Measurements from ENCODE around the gene MMD2. TPM values are rescaled to one million over a fixed set of nuclear protein-coding genes. Genes with fewer than 3 reads are reported as not detected.
"Not testable (repeated sequence)": the region's sequence is repeated elsewhere in the genome, so short reads cannot be mapped to it uniquely, and the experiment has no call there.

Gene MMD2
- total RNA-seq, 1 donor from 2014 or later, result not detected

DNA sequence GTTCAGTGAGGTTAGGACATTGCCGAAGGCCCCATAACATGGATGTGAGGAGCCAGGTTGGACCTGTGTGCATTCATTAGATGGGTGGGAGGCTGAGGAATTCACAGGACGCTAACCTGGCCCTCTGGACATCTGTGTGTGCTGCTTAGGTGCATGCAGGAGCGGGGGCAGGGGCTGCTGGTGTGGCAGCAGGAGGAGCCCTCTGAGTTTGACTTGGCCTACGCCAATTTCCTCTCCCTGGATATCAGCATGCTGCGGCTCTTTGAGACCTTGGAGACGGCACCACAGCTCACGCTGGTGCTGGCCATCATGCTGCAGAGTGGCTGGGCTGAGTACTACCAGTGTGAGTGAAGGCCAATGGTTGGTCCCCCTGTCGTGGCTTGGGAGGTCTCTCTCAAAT lies 34.5 kb upstream of the MMD2 start:
- H3K9me3 Mint-ChIP-seq (ENCODE audit: unreplicated experiment), result no peaks in the 10 kb centered on the region
- DNase-seq (ENCODE audit: low read depth), result no peak
- H3K4me1 ChIP-seq (ENCODE audit: insufficient read depth, low read length), result no peaks in the 10 kb centered on the region
- peaks cover 15% of the 10 kb centered on the region for H3K36me3 ChIP-seq (ENCODE audit: insufficient read depth, low read length)
- H3K27me3 ChIP-seq (ENCODE audit: insufficient read depth, low read length), result no peaks in the 10 kb centered on the region
- no peak overlapping the region for H3K4me2 ChIP-seq (ENCODE audit: low read length)
- TF ChIP-seq EZH2 (IDR thresholded peaks at IDR 0.05; ENCODE audit: insufficient read depth, low read length), result no peak
- TF ChIP-seq, protein P1, sequence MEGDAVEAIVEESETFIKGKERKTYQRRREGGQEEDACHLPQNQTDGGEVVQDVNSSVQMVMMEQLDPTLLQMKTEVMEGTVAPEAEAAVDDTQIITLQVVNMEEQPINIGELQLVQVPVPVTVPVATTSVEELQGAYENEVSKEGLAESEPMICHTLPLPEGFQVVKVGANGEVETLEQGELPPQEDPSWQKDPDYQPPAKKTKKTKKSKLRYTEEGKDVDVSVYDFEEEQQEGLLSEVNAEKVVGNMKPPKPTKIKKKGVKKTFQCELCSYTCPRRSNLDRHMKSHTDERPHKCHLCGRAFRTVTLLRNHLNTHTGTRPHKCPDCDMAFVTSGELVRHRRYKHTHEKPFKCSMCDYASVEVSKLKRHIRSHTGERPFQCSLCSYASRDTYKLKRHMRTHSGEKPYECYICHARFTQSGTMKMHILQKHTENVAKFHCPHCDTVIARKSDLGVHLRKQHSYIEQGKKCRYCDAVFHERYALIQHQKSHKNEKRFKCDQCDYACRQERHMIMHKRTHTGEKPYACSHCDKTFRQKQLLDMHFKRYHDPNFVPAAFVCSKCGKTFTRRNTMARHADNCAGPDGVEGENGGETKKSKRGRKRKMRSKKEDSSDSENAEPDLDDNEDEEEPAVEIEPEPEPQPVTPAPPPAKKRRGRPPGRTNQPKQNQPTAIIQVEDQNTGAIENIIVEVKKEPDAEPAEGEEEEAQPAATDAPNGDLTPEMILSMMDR (IDR thresholded peaks at IDR 0.05; ENCODE audit: insufficient read depth, low read depth, low read length), result no peak
- H3K4me1 Mint-ChIP-seq (ENCODE audit: low read depth, unreplicated experiment), result no peaks in the 10 kb centered on the region
- H3K27ac ChIP-seq (ENCODE audit: low read depth, low read length), result no peak overlapping the region
- FAIRE-seq, result no peak
- no peak overlapping the region for H3K27ac Mint-ChIP-seq (ENCODE audit: unreplicated experiment)
- no peaks in the 10 kb centered on the region for H3K27me3 Mint-ChIP-seq (ENCODE audit: low read depth, unreplicated experiment)
- H3K36me3 Mint-ChIP-seq (ENCODE audit: low read depth, unreplicated experiment), result peaks cover 33% of the 10 kb centered on the region
- no peak overlapping the region for H3K4me3 Mint-ChIP-seq (ENCODE audit: unreplicated experiment)
- H4K20me1 ChIP-seq (ENCODE audit: insufficient read depth, low read length), result peaks cover 51% of the 10 kb centered on the region
- H3K79me2 ChIP-seq (ENCODE audit: insufficient read depth, low read length), result no peaks in the 10 kb centered on the region
- H2AFZ ChIP-seq (ENCODE audit: low read depth, low read length), result no peak overlapping the region
- H3K9me3 ChIP-seq (ENCODE audit: insufficient read depth, low read depth, low read length), result no peaks in the 10 kb centered on the region
- no peak overlapping the region for H3K9ac ChIP-seq (ENCODE audit: low read length)
- H3K4me3 ChIP-seq (ENCODE audit: insufficient read depth, low read depth, low read length), result no peak overlapping the region

GRCh38 chr7:4982741-4983140 lies 23.8 kb upstream of the MMD2 start:
- Histone ChIP-seq H3K36me3 (ENCODE audit: insufficient read depth, low read length) (peaks cover 24% of the 10 kb centered on the region), H3K79me2 (ENCODE audit: insufficient read depth, low read length) (peaks cover 43% of the 10 kb centered on the region), H4K20me1 (ENCODE audit: insufficient read depth, low read length) (peaks cover 18% of the 10 kb centered on the region)
- H3K9me3 Mint-ChIP-seq (ENCODE audit: unreplicated experiment); H3K27me3 ChIP-seq (ENCODE audit: insufficient read depth, low read length); H3K9ac ChIP-seq (ENCODE audit: low read length); H3K4me2 ChIP-seq (ENCODE audit: low read length); H2AFZ ChIP-seq (ENCODE audit: low read depth, low read length); H3K4me1 ChIP-seq (ENCODE audit: insufficient read depth, low read length); FAIRE-seq; H3K27ac ChIP-seq (ENCODE audit: low read depth, low read length); H3K4me1 Mint-ChIP-seq (ENCODE audit: low read depth, unreplicated experiment); H3K27ac Mint-ChIP-seq (ENCODE audit: unreplicated experiment); H3K9me3 ChIP-seq (ENCODE audit: insufficient read depth, low read depth, low read length); H3K27me3 Mint-ChIP-seq (ENCODE audit: low read depth, unreplicated experiment); H3K4me3 ChIP-seq (ENCODE audit: insufficient read depth, low read depth, low read length); H3K4me3 Mint-ChIP-seq (ENCODE audit: unreplicated experiment): not testable (repeated sequence)
- peak; percentile 1 for DNase-seq (ENCODE audit: low read depth)
- peaks cover 40% of the 10 kb centered on the region for H3K36me3 Mint-ChIP-seq (ENCODE audit: low read depth, unreplicated experiment)

DNA sequence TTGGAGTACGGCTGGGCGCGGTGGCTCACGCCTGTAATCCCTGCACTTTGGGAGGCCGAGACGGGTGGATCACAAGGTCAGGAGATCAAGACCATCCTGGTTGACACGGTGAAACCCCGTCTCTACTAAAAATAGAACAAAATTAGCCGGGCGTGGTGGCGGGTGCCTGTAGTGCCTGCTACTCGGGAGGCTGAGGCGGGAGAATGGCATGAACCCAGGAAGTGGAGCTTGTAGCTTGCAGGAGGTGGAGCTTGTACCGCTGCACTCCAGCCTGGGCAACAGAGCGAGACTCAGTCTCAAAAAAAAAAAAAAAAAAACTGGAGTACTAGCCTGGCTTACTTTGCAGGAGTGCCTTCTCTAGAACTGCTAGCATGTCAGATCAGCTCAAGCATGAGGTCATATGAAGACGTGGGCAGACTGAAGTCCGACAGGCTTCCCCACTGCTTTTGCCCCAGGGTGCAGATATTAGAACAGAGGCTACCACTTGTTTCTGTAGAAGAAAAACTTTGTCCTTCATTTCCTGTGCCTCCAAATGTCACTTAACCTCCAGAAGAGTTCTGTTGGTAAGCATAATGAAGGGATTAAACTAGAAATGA lies 22.4 kb upstream of the MMD2 start:
- peaks cover 55% of the 10 kb centered on the region for H3K79me2 ChIP-seq (ENCODE audit: insufficient read depth, low read length)
- not testable (repeated sequence) for FAIRE-seq; H3K4me3 ChIP-seq (ENCODE audit: insufficient read depth, low read depth, low read length); H3K27me3 ChIP-seq (ENCODE audit: insufficient read depth, low read length); H3K4me1 ChIP-seq (ENCODE audit: insufficient read depth, low read length); DNase-seq (ENCODE audit: low read depth); H3K27me3 Mint-ChIP-seq (ENCODE audit: low read depth, unreplicated experiment); H3K9me3 Mint-ChIP-seq (ENCODE audit: unreplicated experiment); H3K9me3 ChIP-seq (ENCODE audit: insufficient read depth, low read depth, low read length); H3K27ac Mint-ChIP-seq (ENCODE audit: unreplicated experiment); H3K9ac ChIP-seq (ENCODE audit: low read length); H3K4me2 ChIP-seq (ENCODE audit: low read length); H2AFZ ChIP-seq (ENCODE audit: low read depth, low read length); H3K4me1 Mint-ChIP-seq (ENCODE audit: low read depth, unreplicated experiment); H3K27ac ChIP-seq (ENCODE audit: low read depth, low read length)
- peaks cover 27% of the 10 kb centered on the region for H3K36me3 ChIP-seq (ENCODE audit: insufficient read depth, low read length)
- peaks cover 24% of the 10 kb centered on the region for H4K20me1 ChIP-seq (ENCODE audit: insufficient read depth, low read length)
- Mint-ChIP-seq H3K36me3 (ENCODE audit: low read depth, unreplicated experiment) (peaks cover 37% of the 10 kb centered on the region), H3K4me3 (ENCODE audit: unreplicated experiment) (peak overlapping the region; percentile 29)

DNA sequence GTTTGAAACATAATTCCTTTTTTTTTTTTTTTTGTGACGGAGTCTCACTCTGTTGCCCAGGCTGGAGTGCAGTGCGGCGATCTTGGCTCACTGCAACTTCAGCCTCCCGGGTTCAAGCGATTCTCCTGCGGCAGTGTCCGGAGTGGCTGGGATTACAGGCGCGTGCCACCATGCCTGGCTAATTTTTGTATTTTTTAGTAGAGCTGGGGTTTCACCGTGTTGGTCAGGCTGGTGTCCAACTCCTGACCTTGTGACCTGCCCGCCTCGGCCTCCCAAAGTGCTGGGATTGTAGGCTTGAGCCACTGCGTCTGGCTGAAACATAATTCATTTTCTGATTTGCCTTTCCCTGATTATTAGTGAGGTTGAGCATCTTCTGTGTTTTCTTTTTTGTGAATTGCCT lies 16.6 kb upstream of the MMD2 start:
- not testable (repeated sequence) for H3K9me3 ChIP-seq (ENCODE audit: insufficient read depth, low read depth, low read length); FAIRE-seq; H2AFZ ChIP-seq (ENCODE audit: low read depth, low read length); H3K4me3 ChIP-seq (ENCODE audit: insufficient read depth, low read depth, low read length); H3K9me3 Mint-ChIP-seq (ENCODE audit: unreplicated experiment); DNase-seq (ENCODE audit: low read depth); H3K4me1 Mint-ChIP-seq (ENCODE audit: low read depth, unreplicated experiment); H3K27ac ChIP-seq (ENCODE audit: low read depth, low read length); H3K27me3 Mint-ChIP-seq (ENCODE audit: low read depth, unreplicated experiment); H3K4me1 ChIP-seq (ENCODE audit: insufficient read depth, low read length); H3K27me3 ChIP-seq (ENCODE audit: insufficient read depth, low read length); H3K9ac ChIP-seq (ENCODE audit: low read length)
- Mint-ChIP-seq H3K27ac (ENCODE audit: unreplicated experiment) (peak overlapping the region; percentile 41), H3K36me3 (ENCODE audit: low read depth, unreplicated experiment) (peaks cover 18% of the 10 kb centered on the region), H3K4me3 (ENCODE audit: unreplicated experiment) (peak overlapping the region; percentile 86)
- peak overlapping the region; percentile 90 for H3K4me2 ChIP-seq (ENCODE audit: low read length)
- H3K79me2 ChIP-seq (ENCODE audit: insufficient read depth, low read length), result peaks cover 48% of the 10 kb centered on the region
- H4K20me1 ChIP-seq (ENCODE audit: insufficient read depth, low read length), result peaks cover 34% of the 10 kb centered on the region
- peaks cover 17% of the 10 kb centered on the region for H3K36me3 ChIP-seq (ENCODE audit: insufficient read depth, low read length)
